GM18502 (cell line): ENCODE data around the gene AHRR.

ENCODE experiments used
- ATAC-seq: cut with Tn5 transposase; IDR thresholded peaks from one replicate; pipeline ENCODE4 v1.9.1; 2021; ENCODE audit warnings: mild to moderate bottlenecking; ENCODE audit not compliant: unreplicated experiment, poor library complexity

Gene AHRR

DNA sequence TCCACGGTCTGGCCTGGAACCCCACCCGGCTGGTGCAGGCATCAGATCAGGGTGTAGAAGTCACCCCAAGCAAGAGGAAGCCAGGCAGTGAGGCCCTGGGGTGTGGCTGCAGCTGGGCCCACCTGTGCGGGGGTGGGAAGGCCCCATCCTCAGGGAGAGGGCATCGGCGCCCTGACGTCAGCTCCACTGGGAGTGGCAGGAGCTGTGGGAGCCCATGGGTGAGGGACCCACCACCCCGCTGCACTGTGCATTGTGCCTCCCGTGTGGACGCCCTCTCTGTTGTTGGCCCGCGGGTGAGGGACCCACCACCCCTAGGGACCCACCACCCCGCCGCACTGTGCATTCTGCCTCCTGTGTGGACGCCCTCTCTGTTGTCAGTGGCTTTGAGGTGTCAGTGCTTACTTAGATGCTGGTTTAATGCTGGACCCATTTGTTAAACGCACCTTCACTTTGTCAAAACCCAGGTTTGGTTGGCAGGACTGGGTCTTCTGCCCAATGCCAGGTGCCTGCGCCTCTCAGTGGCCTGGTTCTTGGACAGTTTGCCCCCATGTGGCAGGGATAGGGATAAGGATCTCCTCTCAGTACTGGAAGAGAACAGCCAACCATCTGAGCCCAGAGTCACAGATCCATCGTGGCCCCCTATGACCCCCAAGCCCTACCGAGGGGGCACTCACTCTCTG is 114.6 kb downstream of the AHRR start:
- ATAC-seq = no peak

DNA sequence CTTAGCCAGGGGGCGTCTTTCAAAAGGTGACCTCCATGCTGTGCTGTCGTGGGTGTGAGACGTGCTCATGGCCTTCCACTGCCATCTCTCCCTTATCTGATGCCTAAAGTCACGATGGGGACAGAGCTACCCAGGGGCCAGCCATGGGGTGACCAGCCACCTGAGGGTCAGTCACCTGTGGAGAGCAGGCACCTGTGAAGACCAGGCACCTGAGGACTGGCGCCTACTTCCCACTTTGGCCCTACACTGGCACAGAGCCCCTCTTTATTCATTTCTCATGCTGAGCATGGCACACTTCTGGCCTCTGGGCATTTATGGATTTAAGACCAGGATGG is 115.1 kb downstream of the AHRR start:
- ATAC-seq = no peak

DNA sequence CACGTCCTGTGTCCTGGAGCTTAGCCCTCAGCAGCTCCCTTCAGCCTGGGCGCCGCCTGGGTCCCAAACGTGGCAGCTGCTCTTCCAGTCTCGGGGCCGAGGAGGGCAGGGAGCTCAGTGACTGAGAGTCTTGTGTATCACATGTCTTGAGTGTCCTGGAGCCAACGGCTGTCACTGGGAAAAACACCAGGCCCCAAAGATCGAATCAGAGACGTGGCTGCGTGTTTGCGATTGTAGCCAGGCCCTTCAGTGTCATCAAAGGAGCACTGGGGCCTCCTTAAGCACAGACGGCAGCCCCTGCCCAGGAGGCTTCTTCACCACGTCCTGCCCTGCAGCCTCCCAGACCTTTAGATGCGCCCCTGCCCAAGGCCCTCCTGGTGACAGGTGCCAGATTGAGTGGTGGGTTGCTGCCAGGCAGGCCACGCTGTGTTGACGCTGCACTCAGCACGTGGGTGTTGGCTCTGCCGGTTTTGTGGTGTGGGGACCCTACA is 115.8 kb downstream of the AHRR start:
- ATAC-seq = no peak

DNA sequence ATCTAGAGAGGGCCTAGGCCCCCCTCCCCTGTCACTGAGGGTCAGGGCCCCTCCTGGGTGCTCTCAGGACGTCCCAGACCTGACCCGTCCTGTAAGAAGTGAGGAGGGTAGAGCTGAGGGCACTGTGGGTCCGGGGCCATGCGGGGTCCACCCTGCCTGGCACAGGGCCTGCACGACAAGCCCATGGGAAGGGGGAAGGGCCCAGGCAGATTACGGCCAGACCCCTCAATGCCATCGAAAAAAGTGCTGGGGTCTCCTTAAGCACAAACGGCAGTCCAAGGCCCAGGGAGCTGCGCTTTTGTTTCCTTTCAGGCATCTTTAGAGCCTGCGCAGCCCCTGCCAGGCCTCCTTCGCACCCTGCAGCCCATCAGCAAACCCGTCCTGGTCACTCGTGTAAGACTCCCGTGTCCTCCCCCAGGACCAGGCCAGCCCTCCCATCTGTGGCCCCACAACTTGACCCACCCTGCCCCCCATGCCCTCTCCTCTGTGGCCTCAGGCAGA is 117.0 kb downstream of the AHRR start:
- no peak for ATAC-seq

DNA sequence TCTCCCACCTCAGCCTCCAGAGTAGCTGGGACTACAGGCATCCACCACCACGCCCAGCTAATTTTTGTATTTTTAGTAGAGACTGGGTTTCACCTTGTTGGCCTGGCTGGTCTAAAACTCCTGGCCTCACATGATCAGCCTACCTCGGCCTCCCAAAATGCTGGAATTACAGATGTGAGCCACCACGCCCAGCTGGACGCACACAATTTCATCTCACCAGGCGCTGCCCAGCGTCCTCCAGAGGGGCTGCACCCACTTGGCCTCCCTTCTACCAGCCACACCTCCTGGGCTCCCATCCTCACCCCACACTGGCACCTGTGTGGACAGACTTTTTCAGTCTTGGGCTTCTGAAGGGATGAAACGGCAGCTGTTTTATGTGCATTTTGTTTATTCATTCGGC is 117.7 kb downstream of the AHRR start:
- ATAC-seq = no peak

DNA sequence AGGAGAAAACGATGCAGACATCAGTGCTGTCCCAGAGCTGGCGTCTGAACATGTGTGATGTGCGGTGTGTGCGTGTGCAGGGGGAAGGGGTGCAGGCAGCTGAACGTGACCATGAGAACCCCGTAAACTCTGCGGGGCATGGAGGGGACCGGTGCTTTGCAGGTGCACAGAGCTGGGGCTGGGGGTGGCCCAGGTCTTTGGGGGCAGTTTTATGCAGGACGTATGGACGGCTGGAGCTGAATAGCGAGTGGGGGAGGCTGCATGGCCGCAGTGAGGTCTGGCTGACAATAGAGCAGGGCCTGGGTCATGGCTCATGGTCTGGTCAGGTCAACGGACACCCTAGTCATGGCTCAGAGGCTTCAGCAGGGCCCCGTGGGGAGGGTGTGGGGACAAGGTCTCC is 118.1 kb downstream of the AHRR start:
- ATAC-seq = no peak

DNA sequence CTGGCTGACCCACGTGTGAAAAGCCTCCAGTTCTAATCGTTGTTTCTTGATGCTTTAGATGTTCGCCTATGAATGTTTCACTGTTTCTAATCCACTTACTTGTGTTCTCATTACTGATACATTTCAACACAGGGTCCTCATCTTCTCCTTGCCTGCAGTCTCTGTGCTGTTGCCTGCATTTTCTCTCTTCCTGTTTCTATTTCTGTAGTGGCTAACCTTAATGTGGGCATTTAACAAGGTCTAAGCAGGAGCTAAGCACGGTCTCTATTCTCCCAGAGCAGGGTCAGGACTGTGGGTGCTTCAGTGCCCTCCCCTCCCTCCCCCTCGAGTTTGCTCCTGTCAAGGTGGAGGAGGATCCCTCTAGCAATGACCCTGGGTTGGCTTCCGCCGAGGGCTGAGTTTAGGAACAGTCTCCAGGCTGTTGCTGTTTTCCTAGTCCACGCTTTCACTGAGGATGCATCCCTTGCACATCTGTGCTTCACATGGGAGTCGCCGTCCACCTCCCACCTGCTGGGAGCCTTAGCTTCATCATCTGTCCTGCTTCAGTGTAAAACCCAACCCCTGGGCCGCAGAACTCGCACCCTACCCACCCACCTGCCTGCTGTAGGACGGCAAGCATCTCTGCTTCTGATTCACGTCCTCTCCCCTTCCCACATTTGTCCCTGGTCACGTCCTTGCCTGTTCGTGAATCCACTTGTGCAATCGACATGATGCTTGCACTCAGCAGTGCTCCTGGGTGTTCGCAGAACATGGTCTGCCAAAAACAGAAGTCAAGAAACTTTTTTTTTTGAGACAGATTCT is 119.1 kb downstream of the AHRR start:
- ATAC-seq = no peak

DNA sequence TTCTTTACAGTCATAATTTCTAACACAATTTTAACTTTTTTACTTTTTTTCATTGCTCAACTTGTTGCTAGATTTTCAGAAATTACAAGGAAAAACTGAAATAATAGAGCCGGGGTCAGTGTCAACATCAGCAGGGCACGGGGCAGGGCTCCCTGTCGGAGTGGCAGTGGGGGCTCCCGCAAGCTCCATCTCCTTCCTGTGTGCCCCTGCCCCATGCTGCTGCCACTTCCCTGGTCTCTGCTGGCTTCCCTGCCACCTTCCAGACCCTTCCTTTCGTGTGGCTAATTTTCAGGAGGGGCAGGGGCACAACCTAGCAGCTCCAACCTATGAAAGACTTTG is 120.5 kb downstream of the AHRR start:
- no peak for ATAC-seq

DNA sequence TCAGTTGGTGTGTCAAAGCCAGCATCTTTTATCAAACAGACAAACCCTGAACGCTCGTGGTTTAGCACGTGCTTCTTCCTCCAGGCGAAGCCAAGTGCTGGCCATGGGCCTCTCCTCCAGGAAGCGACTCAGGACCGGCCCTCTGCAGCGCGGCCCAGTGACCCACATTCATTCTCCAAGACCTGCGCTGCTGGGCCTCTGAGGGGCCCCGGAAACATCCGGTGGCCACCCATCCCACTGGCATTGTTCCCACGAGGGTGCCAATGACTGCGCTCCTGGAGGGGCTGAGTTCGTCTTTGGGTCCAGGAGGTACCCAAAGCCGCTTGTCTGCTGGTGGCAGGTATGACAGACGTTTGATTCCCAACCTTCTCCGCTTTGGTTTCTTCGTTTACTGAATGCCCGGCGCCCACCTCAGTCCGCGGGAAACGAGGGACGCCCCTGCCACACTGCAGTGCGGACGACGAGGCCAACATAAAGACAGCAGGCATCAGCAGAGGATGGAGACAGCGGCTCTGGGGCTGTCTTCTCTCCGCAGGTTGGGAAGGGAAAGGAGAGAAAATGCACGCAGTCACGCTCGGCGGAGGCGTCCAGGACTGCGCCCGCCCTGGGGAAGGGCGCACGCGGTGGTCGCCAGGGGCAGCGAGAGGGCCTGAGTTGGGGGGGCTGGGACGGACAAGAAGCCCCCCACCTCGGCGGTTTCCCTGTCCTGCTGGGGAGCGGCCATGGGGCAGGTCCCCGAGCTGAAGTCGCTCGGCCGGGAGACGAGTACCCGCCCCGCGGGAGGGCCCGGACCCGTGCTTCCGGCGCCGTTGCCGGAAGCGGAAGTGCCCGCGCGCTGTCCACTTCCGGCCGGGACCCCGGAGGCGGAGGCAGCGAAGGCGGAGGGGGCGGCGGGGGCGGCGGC is 121.1 kb downstream of the AHRR start, which contains the start of gene EXOC3:
EXOC3 (plus strand) TSS at position 842 of the 904 bp plus-strand sequence. CDS start 3,030 bp downstream, outside the sequence.
- peak; percentile 83 for ATAC-seq

DNA sequence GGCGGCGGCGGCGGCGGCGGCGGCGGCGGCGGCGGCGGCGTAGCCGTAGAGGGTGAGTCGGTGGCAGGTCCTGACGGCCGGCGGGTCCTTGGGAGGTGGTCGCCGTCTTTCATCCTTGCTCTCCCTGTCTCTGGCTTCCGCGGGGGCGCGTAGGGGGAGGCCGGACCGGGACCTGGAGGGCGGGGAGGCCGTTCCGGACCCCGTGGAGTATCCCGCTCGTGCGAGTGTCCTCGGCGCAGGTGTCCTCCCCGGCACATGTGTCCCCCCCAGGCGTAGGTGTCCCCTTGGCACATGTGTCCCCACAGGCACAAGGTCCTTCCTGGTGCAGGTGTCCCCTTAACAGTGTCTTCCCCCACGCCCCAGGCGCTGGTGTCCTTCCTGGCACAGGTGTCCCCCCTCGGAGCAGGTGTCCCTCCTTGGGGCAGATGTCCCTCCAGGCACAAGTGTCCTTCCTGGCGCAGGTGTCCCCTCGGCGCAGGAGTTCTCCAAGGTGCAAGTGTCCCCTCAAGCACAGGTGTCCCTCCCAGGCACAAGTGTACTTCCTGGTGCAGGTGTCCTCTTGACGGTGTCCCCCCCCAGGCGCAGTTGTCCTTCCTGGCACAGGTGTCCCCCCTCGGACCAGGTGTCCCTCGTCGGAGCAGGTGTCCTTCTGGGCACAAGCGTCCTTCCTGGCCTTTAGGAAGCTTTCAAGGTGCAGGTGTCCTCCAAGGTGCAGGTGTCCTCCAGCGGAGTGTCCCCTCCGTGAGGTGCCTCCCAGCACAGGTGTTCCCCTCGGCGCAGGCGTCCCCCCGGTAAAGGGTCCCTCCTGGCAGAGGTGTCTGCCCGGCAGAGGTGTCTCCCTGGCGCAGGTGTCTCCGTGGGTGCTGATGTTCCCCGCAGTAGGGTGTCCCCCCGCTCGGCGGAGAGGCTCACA is 122.0 kb downstream of the AHRR start:
- ATAC-seq = peak; percentile 30

DNA sequence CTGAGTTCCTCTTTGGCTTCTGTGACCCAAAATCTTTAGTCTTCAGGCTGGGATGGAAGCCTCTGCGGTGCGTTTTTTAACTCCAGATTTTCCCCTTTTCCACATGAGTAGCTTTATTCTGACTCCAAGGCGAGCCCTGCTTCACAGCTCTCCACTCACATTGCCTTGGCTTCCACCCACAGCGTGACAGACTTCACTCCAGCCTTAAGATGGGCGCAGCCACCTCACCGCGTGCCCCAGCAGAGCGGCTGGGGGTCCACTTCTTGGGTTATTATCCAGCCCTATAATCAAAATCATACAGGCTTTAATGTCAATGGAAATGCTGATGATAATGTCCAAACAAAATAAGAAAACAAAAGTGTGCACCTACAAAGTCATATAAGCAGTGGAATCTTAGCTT is 122.7 kb downstream of the AHRR start:
- ATAC-seq = no peak

DNA sequence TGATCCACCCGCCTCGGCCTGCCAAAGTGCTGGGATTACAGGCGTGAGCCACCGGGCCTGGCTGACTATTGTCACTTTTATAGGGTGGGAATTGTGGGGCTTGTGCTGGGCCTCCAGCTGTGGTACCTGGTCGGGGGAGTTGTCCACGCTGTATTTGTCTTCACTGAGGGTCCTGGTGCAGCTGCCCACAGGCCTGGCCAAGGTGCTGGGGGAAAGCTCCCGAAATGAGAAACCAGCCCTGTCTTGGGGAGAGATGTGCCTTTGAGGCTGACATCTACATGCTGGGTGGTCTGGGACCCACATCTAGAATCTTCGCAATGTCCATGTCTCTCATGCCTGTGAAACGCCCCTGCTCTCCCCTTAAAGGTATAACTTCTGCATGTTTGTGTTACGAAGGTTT is 124.1 kb downstream of the AHRR start:
- no peak for ATAC-seq

DNA sequence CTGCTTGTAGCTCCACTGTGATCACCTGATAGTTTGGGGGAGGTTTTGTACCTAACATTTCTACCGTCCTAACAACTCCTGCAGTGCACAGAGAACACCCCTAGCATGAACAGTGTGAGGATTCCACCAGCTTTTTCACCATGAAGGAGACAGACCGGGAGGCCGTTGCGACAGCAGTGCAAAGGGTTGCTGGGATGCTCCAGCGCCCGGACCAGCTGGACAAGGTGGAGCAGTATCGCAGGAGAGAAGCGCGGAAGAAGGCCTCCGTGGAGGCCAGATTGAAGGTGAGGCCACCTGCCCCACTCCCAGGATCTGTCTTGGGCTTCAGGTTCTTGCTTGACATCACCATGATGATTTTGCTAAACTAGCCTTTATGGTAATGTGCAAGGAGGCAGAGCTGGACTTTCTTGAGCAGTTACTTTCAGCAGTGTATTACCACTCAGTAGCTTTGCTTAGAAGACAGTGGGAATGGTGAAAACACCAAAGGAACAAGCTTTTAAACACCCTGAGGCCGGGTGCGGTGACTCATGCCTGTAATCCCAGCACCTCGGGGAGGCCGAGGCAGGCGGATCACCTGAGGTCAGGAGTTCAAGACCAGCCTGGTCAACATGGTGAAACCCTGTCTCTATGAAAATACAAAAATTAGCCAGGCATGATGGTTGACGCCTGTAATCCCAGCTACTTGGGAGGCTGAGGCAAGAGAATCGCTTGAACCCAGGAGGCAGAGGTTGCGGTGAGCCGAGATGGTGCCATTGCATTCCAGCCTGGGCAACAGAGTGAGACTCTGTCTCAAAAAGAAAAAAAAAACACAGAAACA is 124.8 kb downstream of the AHRR start:
- no peak for ATAC-seq

DNA sequence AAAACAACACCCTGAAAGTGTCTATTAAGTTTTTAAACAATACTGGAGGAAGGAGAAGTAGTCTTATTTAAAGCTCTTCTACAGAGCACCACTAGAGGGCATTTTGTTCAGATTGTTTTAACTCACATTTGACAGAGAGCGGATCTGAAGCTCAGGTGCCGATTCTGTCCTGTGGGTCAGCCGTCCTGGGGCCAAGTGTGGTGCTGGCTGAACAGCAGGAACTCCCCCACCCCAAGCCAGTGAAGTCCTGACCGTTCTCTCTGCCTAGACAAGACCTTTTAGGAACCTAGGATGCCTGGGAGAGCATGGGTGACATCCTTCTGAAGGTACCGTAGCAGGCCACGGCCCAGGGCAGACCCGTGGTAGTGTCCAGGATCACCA is 125.4 kb downstream of the AHRR start:
- ATAC-seq = no peak

DNA sequence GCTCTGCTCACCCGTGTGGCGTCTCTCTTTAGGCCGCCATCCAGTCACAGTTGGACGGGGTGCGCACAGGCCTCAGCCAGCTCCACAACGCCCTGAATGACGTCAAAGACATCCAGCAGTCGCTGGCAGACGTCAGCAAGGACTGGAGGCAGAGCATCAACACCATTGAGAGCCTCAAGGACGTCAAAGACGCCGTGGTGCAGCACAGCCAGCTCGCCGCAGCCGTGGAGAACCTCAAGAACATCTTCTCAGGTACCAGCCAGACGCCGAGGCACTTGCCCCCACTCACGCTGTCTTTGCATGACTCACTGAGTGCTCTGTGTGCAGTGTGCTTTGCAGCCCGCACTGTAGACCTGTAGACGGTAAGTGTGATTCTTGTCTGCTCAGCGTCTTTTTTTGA is 126.0 kb downstream of the AHRR start:
- no peak for ATAC-seq

DNA sequence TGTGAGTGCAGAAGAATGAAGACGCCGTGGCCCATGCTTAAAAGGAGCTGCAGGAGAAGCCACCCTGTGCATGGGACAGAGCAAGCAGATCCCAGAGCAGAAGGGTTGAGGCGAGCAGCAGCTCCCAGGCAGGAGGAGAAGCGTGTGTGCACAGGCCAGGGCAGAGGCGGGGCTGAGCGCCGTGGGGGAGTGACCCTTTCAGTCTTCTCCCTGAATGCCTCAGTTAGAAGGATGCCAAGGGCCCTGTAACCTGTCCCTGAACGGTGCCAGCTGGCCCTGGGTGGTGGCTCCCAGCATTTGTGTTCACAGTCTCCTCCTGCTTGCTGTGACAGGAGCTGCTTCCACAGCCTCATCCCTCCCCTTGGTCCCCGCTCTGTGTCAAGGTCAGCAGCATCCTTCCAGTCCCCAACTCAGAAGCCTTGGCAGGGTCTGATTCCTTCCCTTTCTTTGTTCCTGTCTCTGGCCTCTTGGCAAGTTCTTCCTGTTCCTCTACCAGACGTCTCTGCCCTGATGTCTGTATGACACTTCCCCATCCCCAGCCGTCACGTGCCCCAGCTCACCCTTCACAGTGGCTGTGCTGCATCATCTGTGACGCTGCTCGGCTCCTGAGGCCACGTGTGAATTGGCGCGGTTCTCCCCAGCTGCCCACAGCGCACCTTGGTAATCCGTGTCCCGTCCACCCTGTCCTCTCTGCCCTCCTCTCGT is 126.7 kb downstream of the AHRR start:
- no peak for ATAC-seq

DNA sequence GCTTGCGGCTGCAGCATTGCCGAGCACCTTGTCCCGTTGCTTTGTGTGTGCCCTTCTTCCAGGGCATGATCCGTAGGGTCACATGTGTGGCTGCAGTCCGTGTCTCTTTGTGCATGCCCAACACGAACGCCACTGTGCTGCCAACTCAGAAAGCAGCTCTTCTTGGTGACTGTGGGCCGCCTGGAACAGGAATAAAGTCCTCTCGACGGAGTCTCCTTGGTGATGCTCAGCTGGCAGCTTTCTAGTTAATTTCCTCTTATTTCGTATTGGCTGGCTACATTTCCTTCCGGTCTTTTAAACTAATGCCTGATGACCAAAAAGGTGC is 127.2 kb downstream of the AHRR start:
- no peak for ATAC-seq

DNA sequence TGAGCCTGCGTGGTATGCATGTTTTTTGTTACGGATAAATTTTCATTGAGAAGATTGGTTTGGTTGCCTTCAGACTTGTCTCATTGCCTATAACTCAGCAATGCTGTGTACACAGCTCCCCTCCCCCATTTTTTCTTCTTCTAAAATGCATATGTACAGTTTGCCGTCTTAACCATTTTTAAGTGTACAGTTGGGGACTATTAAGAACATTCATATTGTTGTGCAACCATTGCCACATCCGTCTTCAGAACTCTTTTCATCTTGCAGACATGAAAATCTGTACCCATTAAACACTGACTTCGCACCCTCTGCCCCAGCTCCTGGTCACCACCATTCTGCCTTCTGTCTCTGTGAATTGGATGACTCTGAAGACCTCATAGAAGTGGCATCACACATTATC is 127.6 kb downstream of the AHRR start:
- no peak for ATAC-seq
